ENCODE results near the gene MMP24.
A peak's percentile ranks its signal among the peaks of the same experiment; 100 is the strongest.

MMP24 gene

GRCh38 chr20:35284267-35284991 is 57.9 kb downstream of the MMP24 start, which contains the start of gene EIF6:
EIF6 (minus strand) TSS chr20:35284772; CDS start chr20:35284487, 285 bp downstream.
- in situ Hi-C loops (cut with MboI; ENCODE audit: low sequenced_read_pairs, unreplicated experiment) = no loop called here
- TF ChIP-seq CTCF (IDR thresholded peaks at IDR 0.05; ENCODE audit: borderline replicate concordance, control extremely low read depth, extremely low read depth, insufficient read depth, missing control alignments) = no peak

GRCh38 chr20:35284992-35285805 is 58.7 kb downstream of the MMP24 start:
- TF ChIP-seq CTCF (IDR thresholded peaks at IDR 0.05; ENCODE audit: borderline replicate concordance, control extremely low read depth, extremely low read depth, insufficient read depth, missing control alignments) = no peak
- no peak for DNase-seq (ENCODE audit: low spot score)
- in situ Hi-C loops (cut with MboI; ENCODE audit: low sequenced_read_pairs, unreplicated experiment) = no loop called here

More at GRCh38 chr20:35284267-35284991, 57.9 kb downstream of the MMP24 start, which contains the start of gene EIF6:
- peak; percentile 95 for DNase-seq (ENCODE audit: low spot score)

GRCh38 chr20:35285806-35286076 is 59.3 kb downstream of the MMP24 start:
- DNase-seq (ENCODE audit: low spot score) = no peak
- no peak for TF ChIP-seq CTCF (IDR thresholded peaks at IDR 0.05; ENCODE audit: borderline replicate concordance, control extremely low read depth, extremely low read depth, insufficient read depth, missing control alignments)
- in situ Hi-C loops (cut with MboI; ENCODE audit: low sequenced_read_pairs, unreplicated experiment) = no loop called here

GRCh38 chr20:35286077-35286898 is 59.8 kb downstream of the MMP24 start:
- in situ Hi-C loops (cut with MboI; ENCODE audit: low sequenced_read_pairs, unreplicated experiment) = no loop called here
- no peak for TF ChIP-seq CTCF (IDR thresholded peaks at IDR 0.05; ENCODE audit: borderline replicate concordance, control extremely low read depth, extremely low read depth, insufficient read depth, missing control alignments)
- no peak for DNase-seq (ENCODE audit: low spot score)

- in situ Hi-C loops (cut with MboI; ENCODE audit: low sequenced_read_pairs, unreplicated experiment) = no loop called here
- DNase-seq (ENCODE audit: low spot score) = no peak
- TF ChIP-seq CTCF (IDR thresholded peaks at IDR 0.05; ENCODE audit: borderline replicate concordance, control extremely low read depth, extremely low read depth, insufficient read depth, missing control alignments) = no peak
These were observed 60.5 kb downstream of the MMP24 start for GRCh38 chr20:35286899-35287508.
